DMS53 (cell line): ENCODE measurements around the gene SSR1.
A peak's percentile ranks its signal among the peaks of the same experiment; 100 is the strongest.
"Not testable (repeated sequence)": the region's sequence is repeated elsewhere in the genome, so short reads cannot be mapped to it uniquely, and the experiment has no call there.

Experiments used
- DNase-seq: peaks from one replicate; lab custom pipeline; 2025; lab: John Stamatoyannopoulos, UW

The SSR1 gene

DNA sequence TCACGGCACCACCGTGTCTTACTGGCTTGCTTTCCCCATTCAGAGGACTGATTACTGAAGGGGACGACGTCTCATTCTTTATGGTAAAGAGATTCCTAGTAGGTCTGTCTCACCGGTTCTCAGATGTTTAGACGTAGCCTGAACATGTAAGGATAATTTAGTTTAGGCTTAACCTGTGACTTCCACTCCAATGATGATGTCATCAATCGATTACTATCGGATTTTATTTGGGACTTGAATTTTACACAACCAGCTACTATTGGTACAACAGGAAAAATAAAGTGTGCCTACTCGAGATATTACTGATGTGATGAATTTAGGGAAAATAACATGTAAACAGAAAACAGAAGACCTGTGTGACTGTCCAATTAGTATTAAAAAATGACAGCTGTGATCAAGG is 4.5 kb upstream of the SSR1 start:
- DNase-seq, result no peak

DNA sequence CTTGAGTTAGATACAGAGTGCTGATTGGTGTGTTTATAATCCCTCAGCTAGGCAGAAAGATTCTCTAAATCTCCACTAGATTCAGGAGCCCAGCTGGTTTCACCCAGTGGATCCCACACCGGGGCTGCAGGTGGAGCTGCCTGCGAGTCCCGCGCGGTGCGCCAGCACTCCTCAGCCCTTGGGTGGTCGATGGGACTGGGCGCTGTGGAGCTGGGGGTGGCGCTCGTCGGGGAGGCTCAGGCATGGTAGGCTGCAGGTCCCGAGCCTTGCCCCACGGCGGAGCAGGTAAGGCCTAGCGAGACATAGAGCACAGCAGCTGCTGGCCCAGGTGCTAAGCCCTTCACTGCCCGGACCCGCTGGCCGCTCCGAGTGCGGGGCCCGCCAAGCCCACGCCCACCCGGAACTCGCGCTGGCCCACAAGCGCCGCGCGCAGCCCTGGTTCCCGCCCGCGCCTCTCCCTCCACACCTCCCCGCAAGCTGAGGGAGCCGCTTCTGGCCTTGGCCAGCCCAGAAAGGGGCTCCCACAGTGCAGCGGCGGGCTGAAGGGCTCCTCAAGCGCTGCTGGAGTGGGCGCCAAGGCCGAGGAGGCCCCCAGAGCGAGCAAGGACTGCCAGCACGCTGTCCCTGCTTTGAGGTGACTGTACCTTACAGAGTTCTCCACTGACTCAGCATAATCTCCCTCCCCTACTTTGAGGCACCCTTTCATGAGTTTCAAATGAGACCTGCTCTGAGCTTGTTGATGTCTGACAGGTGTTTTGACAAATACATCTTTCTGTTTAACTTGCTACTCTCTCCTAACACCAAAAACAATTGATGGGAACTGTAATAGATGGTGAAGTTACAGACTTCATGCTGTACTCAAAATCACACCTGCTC is 3.9 kb upstream of the SSR1 start:
- DNase-seq, result no peak

DNA sequence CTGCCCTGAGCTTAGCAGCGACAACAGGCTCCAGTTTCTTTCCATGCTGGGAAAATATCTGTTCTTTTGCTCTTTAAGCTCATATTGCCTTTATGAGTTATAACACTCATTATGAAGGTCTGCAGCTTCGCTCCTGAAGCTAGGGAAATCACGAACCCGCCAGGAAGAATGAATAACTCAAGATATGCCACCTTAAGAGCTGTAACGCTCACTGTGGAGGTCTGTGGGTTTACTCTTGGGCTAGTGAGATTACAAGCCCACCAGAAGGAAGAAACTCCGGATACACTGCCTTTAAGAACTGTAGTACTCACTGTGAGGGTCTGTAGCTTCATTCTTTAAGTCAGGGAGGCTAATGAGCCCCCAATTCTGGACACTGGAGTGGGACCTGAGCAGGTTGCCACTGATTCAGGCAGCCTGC is 3.0 kb upstream of the SSR1 start:
- no peak for DNase-seq

DNA sequence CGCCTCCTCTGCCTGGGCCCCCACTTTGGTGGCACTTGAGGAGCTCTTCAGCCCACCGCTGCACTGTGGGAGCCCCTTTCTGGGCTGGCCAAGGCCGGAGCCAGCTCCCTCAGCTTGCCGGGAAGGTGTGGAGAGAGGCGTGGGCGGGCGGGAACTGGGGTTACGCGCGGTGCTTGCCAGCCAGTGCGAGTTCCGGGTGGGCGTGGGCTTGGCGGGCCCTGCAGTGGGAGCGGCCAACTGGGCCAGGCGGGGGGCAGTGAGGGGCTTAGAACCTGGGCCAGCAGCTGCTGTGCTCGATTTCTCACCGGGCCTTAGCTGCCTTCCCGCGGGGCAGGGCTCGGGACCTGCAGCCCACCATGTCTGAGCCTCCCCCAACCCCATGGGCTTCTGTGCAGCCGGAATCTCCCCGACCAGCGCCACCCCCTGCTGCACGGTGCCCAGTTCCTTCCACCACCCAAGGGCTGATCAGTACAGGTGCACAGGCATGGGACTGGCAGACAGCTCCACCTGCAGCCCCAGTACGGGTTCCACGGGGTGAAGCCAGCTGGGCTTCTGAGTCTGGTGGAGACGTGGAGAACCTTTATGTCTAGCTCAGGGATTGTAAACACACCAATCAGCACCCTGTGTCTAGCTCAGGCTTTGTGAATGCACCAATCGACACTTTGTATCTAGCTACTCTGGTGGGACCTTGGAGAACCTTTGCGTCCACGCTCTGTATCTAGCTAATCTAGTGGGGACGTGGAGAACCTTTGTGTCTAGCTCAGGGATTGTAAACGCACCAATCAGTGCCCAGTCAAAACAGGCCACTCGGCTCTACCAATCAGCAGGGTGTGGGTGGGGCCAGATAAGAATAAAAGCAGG is 2.3 kb upstream of the SSR1 start:
- not testable (repeated sequence) for DNase-seq

DNA sequence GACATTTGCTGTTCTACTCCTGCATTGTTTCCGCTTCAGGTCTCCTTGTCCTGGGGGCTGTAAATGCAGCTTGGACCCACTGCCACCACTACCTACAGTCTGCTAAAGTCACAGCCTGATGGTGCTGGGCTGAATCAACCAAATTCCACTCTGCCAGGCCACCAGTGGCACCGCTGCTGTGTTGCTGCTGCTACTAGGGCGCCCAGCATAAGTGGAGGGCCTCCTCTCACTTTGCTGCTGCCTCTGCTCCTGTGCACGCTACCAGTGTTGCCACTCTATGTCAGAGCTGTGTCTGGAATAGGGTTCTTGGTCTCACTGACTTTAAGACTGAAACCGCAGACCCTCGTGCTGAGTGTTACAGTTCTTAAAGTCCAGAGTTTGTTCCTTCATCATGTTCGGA is 1.4 kb upstream of the SSR1 start:
- DNase-seq, result no peak

DNA sequence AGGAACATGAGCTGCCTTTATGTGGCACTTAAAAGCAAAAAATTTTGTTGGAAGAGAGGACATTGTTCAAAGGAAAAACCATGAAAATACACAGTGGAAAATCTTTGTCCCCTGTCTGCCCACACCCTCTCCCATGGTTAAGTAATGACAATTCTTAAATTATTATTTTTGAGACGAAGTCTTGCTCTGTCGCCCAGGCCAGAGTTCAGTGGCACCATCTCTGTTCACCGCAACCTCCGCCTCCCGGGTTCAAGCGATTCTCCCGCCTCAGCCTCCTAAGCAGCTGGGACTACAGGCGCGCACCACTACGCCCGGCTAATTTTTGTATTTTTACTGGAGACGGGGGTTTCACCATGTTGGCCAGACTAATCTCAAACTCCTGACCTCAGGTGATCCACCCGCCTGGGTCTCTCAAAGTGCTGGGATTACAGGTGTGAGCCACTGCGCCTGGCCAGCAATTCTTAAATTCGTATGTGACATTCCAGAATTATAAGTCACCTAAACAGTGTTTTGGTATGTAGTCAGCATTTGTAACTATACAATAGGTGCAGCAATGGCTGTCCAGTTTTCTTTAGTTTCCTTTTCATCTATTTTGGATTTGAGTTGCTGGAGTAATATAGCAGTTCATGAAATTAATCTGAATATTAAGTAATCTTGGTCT is 636 bp upstream of the SSR1 start:
- DNase-seq, result peak; percentile 30

DNA sequence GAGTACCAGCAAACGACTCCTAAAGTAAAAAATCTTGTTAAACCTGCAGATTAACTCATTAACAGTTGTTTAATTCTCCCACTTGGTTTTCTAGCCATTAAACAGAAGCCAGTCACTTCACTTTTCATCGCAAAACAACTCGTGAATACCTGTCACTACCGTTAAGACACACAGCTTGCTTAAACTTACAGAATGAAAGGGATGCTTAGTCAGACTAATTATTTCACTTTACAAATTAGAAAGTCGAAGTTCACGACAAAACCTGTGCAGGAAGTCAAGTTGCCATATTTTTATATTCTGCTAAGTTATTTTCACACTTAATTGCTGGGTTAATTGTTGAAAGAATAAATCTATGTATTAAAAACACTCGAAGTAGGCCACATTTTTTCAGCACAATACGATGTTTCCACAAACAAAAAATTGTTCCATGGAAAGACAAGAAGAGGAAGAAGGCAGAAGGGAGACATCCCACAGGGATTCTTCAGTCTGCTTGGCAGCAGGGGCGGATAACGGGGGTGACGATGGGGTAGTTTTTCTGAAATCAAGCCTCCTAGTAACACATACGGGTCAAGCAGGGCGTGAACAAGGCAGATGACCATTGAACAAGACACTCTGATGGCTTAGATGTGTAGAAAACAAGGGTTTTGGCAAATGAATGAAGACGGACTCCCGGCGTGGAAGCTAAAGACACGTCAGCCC is 933 bp downstream of the SSR1 start:
- DNase-seq, result no peak

DNA sequence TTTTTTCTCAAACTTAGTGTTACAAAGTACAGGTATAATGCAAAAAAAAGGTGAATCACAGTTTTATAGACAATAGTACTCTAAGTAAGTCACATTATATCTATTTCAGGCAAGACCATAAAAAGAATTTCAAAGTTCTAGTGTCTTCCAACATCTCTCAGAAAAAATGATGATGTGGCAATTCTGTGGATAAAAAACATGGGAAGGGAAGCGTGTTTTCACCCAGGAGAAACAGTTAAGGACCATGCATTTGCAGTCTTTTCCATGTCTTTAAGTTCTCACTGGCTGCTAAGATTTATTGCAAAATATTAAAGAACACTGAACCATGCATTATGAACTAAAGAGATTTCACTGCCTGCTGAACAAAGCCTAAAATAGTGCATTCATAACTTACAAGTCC is 1.8 kb downstream of the SSR1 start:
- DNase-seq, result no peak

DNA sequence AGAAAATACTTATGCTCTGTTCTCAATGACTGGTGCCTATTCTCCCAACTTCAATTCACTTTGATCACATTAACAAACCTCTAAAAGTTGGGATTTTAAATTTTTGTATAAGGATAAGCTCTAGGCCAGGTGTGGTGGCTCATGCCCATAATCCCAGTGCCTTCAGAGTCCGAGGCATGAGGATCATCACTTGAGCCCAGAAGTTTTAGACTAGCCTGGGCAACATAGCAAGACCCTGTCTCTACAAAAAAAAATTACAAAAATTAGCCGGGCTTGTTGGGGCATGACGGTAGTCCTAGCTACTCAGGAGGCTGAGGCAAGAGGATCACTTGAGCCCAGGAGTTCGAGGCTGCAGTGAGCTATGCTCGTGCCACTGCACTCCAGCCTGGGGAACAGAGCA is 3.9 kb downstream of the SSR1 start:
- no peak for DNase-seq

DNA sequence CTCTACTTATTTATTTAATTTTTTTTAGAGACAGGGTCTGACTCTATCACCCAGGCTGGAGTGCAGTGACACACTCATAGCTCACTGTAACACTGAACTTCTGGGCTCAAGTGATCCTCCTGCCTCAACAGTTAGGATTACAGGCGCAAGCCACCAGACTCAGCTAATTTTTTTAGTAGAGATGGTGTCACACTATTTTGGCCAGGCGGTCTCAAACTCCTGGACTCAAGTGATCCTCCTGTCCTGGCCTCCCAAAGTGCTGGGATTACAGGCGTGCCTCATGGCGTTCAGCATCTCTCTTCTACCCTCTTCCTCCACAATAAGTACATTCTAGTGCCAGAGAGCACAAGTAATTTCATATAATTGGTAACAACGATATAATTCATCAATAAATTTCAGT is 5.5 kb downstream of the SSR1 start:
- no peak for DNase-seq

DNA sequence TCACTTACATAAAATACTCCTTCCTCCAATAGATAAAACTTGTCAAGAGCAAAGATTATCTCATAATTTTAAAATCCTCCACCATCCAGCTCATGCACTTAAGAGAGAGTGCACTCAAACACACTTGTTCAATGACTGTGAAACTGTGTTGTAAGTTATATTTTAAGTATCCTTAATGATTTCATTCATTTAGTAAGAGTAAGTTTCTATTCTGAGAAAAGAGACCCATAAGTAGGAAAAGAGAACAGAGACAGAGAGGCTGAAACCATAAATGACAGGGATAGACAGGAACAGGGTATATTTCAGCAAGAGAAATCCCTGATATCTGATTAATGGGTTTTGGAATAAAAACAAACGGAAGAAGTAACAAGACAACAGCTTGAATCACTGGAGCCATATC is 8.2 kb downstream of the SSR1 start:
- no peak for DNase-seq

DNA sequence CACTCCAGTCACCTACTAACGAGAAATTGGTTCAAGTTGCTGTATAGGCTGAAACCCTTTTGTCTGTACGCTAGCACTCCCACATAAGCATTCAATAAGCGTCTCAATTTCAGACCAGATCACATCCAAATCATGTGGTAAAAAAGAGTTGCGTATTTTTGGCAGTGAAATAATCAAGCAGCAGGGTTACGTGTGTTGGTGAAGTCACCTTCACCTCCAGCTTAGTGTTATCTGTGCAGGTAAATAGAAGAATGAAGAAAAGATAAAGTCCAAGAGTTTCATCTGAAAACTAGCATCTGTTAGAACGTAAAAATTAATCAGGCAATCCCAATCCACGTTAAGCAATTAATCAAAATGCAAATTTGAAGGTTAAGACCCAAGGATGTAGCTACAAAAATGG is 11.3 kb downstream of the SSR1 start:
- no peak for DNase-seq

DNA sequence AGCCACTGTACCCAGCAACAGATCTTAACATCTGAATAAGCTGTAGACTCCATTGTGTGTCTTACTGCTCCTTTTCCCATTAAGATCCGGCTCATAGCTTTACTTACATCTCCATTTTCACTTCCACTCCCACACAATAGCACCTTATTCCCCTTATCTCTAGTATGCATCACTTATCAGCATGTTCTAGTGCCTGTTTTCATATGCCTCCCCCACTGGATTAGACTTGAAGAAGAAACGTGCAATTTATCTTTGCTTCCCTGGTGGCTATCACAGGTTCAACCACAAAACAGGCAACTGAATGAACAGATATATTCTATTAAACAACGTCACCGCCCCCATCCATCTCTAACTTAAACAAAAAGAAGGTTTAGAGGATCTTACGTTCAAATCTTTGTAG is 12.1 kb downstream of the SSR1 start:
- no peak for DNase-seq

DNA sequence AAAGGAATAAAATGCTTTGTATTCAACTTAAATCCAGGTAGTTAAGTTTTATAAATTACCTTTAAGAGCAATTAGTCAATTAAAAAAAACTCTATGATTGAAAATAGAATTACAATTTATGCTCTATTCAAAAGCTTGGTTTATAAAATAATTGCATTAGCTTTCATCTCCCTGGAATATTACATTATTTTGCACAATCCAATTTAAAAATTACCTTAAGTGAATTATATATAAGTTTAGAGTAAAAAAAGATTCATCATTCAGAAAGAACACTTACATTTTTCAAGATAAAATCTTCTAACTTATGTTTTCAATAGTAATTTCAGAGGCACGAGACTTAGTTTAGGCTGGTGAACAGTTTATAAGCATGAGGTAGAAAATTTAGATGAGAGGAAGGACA is 14.9 kb downstream of the SSR1 start:
- DNase-seq, result no peak

DNA sequence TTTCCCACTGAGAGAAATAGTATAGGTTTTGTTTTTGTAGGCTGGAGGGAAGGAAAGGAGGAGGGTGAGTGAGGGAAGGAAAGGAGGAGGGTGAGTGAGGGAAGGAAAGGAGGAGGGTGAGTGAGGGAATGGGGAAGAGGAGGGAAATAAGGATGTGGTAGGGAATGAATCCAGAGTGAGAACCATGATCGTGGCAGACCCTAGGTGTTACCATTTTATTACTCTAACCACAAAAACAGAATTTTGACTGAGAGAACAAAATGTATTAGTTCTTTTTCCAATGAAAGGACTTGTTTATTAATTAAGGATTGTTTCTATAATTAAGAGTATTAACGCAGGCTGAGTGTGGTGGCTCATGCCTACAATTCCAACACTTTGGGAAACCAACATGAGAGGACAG is 16.4 kb downstream of the SSR1 start:
- DNase-seq, result no peak

DNA sequence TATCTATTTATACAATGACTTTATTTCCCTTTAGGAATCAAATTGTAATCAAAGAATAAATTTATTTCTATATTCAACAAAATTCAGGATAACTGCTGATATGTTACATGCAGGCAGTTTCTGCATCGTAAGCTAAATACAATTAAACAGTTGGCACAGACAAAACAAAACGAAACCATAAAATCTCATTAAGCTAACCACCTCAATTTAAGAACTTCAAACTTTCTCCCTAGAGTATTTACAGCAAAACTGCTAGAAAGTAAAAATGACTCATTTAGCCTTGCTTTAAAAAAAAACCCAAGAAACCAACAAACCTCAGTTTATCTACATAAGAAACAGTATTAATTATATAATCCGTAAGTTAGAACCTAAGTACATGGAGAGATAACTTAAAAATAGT is 17.1 kb downstream of the SSR1 start:
- DNase-seq, result no peak

DNA sequence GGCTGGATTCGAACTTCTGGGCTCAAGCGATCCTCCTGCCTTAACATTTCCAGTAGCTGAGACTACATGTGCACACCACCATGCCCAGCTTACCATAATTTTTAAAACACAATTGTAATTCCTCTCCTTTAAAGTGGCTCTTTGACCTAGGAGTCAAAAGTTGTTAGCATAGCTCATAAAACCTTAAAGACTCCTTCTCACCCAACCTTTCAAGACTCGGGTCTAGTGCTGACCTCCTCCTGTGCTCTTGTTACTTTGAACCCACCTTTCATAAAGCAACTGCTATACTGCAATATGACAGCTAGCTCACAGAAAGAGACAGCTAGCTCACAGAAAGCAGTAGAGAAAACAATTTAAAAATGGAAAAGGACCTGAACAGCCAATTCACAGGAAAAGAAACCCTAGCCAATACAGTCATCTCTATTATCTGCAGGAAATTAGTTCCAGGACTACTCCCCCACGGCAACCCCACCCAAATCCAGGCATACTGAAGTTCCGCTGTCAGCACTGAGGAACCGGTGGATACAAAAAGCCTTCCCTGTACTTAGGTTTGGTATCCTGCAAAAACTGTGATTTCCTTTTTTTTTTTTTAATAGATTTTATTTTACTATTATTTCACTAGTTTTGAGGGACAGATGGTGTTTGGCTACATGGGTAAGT is 20.3 kb downstream of the SSR1 start:
- DNase-seq, result no peak

DNA sequence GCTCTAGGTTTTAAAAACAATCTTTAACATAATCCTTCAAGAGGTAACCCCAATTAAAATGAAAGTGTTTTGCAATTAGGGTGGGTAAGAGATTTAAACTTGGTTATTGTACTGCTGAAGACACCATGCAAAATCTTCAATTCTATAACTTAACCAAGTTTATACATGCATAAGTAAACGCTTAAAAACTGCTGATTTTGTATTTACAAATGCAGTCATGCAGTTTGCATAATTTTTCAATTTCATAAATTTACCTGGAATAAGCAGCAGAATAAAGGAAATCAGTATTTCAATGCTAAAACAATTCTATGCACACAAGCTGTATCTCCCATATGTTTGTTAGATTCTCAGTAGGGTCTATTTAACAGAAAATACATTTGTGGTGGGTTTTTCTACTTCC is 22.9 kb downstream of the SSR1 start:
- no peak for DNase-seq

DNA sequence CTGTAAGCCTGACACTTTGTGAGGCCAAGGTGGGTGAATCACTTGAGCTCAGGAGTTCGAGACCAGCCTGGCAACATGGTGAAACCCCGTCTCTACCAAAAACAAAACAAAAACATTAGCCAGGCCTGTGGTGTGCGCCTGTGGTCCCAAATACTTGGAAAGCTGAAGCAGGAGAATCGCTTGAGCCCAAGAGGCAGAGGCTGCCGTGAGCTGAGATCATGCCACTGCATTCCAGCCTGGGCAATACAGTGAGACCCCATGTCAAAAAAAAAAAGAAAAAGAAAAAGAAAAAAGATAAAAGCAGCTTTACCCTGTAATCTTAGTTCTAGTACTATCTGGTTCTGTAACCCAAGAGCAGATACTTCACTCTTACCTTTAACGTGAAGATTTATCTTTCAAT is 27.6 kb downstream of the SSR1 start:
- no peak for DNase-seq

DNA sequence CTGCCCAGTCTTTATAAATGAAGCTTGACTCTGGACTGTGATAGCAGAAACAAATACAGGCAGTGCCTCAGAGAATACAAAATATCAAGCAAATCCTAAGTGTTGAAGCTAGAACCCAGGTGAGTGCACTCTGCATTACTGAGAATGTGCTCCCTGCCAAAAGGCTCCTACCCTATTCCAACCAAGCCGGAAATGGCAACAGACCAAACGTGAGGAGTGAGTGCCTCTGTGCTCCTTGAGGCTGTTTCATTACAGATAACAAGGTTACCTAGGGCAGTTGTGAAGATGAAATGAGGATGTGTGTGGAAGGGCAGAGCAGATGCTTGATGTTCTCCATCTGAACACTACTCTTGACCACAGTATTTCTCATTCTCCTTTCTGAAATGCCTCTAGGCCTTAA is 29.3 kb downstream of the SSR1 start:
- DNase-seq, result no peak

DNA sequence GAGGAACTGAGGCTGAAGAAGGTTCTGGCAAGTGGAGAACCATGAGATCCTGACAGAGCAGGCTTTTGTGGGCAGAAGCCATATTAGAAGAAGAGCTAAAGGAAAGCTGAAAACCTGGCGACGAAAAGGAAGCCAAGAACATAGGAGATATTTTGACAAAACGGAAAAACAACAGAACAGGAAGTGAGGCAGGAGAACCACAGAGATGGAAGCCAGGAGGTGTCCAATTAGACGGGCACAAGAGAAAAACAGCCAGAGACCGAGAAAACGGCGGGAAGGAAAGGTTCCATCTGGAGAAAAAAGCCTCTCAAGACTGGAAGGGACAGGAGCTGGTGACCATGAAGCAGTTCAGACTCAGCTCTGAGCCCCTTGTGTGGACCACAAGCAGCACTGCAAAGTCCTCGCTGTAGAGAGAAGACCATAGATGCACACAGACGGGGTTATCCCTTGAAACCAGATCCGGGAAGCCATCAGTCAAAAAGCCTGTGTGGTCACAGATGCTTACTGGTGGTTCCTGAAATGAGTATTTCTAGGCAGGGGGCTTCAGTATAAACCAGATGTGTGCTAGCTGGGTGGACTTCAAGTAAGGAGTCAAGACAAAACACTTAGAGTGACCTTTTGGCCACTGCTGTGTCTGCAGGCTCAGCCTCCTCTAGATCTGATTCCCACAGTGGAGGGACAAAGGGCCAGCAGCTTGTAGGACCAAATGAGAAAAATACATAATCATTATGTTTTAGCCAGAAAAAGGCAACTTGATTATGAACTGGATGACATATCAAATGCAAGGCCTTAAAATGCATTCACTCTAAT is 30.7 kb downstream of the SSR1 start:
- DNase-seq, result no peak
